Measurements from ENCODE around the gene GPS1.

Gene GPS1

DNA sequence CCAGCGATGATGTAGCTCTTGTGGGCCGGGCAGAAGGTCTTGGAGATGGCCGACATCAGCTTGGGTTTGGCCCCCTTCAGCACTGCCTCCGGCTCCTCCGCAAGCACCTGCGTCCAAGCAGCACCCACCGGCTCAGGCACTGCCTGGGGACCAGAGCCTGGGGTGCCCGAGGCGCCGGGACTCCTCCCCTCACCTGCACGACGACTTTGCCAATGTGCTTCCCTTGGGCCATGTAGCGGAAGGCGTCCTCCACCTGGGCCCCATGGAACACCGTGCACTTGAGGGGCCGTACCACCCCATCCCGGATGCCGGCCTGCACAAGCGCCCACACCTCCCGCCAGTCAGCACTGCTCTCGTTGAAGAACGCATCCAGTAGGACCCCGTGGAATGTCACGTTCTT lies 31.3 kb downstream of the GPS1 start:
- no peak overlapping the region for H3K27ac ChIP-seq (ENCODE audit: low read depth, low read length)
- H3K27me3 ChIP-seq (ENCODE audit: control insufficient read depth in 5 of 5, insufficient read depth in 4 of 5, low read length in 5 of 5), result no peaks in the 10 kb centered on the region
- no peak overlapping the region for H3K9ac ChIP-seq (ENCODE audit: low read length in 5 of 5)
- H3K9me3 ChIP-seq (ENCODE audit: control insufficient read depth in 5 of 5, low read length in 5 of 5), result no peaks in the 10 kb centered on the region
- H3K4me1 ChIP-seq (ENCODE audit: control insufficient read depth in 5 of 5, insufficient read depth in 5 of 5, low read length in 5 of 5), result peaks cover 0 to 41% (median 7%) of the 10 kb centered on the region in 5 donors
- peaks cover 0 to 94% (median 88%) of the 10 kb centered on the region in 5 donors for H3K36me3 ChIP-seq (ENCODE audit: control insufficient read depth in 5 of 5, insufficient read depth in 5 of 5, low read length in 5 of 5)
- H3K4me3 ChIP-seq (ENCODE audit: low read depth in 1 of 5, low read length in 5 of 5), result no peak overlapping the region

DNA sequence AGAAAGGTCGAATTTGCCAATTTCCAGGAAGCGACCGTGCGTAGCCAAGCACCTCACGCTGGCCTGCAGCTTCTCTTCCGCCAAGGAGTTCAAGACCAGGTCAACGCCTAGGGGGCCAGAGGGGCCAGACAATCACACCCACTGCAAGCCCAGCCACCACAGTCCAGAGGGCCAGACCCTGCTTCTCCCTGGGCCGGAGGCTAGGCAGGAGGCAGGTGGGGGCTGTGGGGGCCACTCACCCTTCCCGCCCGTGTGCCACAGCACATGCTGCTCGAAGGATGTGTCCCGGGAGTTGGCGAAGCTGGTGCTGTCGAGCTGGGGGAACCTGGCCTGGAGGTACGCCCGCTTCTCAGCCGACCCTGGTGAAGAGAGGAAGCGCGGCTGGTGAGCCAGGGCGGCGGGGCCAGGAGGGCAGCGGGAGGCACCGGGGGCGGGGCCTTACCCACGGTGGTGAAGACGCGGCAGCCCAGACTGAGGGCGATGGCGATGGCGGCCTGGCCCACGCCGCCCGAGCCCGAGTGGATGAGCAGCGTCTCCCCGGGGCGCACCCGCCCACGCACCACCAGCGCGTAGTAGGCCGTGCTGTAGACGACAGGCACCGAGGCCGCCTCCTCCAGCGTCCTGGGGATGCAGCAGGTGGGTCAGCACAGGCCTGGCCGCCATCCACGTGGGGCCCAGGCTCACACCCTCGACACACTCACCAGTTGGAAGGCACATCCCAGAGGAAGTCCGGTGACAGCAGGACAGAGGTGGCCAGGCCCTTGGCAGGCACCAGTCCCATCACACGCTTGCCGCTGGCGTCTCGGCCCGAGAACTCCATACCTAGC lies 32.0 kb downstream of the GPS1 start:
- Histone ChIP-seq H3K27me3 (ENCODE audit: control insufficient read depth in 5 of 5, insufficient read depth in 4 of 5, low read length in 5 of 5) (no peaks in the 10 kb centered on the region), H3K9ac (ENCODE audit: low read length in 5 of 5) (no peak overlapping the region), H3K4me3 (ENCODE audit: low read depth in 1 of 5, low read length in 5 of 5) (no peak overlapping the region), H3K27ac (ENCODE audit: low read depth, low read length) (no peak overlapping the region), H3K36me3 (ENCODE audit: control insufficient read depth in 5 of 5, insufficient read depth in 5 of 5, low read length in 5 of 5) (peaks cover 0 to 98% (median 96%) of the 10 kb centered on the region in 5 donors), H3K4me1 (ENCODE audit: control insufficient read depth in 5 of 5, insufficient read depth in 5 of 5, low read length in 5 of 5) (peaks cover 0 to 48% (median 0%) of the 10 kb centered on the region in 5 donors), H3K9me3 (ENCODE audit: control insufficient read depth in 5 of 5, low read length in 5 of 5) (no peaks in the 10 kb centered on the region)

DNA sequence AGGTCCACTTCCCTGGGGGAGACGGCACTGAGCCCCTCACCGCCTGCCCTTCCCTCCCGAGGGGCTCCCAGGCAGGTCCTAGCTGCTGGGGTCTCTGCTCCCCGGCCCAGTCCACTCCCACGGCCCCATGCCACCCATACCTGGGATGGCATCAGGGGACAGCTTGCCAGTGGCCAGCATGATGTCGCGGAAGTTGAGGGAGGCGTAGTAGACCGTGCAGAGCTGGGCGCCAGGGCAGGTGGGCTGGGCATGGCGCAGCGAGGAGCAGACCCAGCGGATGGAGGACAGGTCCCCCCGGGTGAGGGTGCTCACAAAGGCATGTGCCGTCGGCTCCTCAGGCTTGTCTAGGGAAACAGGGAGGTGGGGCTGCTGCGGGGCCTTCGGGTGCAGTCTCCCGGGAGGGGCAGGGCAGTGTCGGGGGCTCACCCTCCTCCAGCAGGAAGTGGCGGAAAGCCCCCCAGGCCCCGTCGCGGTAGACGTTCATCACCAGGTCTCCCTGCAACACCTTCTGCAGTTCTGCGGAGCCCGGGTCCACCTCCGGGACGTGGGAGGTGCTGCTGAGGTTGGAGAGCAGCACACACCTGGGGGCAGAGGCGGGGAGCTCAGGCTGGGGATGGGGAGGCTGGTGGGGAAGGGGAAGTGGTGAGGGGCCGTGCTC lies 32.8 kb downstream of the GPS1 start:
- Histone ChIP-seq H3K4me3 (ENCODE audit: low read depth in 1 of 5, low read length in 5 of 5) (no peak overlapping the region), H3K36me3 (ENCODE audit: control insufficient read depth in 5 of 5, insufficient read depth in 5 of 5, low read length in 5 of 5) (peaks cover 0 to 100% (median 98%) of the 10 kb centered on the region in 5 donors), H3K9ac (ENCODE audit: low read length in 5 of 5) (no peak overlapping the region), H3K4me1 (ENCODE audit: control insufficient read depth in 5 of 5, insufficient read depth in 5 of 5, low read length in 5 of 5) (peaks cover 0 to 56% (median 0%) of the 10 kb centered on the region in 5 donors), H3K27me3 (ENCODE audit: control insufficient read depth in 5 of 5, insufficient read depth in 4 of 5, low read length in 5 of 5) (no peaks in the 10 kb centered on the region), H3K27ac (ENCODE audit: low read depth, low read length) (no peak overlapping the region), H3K9me3 (ENCODE audit: control insufficient read depth in 5 of 5, low read length in 5 of 5) (no peaks in the 10 kb centered on the region)

DNA sequence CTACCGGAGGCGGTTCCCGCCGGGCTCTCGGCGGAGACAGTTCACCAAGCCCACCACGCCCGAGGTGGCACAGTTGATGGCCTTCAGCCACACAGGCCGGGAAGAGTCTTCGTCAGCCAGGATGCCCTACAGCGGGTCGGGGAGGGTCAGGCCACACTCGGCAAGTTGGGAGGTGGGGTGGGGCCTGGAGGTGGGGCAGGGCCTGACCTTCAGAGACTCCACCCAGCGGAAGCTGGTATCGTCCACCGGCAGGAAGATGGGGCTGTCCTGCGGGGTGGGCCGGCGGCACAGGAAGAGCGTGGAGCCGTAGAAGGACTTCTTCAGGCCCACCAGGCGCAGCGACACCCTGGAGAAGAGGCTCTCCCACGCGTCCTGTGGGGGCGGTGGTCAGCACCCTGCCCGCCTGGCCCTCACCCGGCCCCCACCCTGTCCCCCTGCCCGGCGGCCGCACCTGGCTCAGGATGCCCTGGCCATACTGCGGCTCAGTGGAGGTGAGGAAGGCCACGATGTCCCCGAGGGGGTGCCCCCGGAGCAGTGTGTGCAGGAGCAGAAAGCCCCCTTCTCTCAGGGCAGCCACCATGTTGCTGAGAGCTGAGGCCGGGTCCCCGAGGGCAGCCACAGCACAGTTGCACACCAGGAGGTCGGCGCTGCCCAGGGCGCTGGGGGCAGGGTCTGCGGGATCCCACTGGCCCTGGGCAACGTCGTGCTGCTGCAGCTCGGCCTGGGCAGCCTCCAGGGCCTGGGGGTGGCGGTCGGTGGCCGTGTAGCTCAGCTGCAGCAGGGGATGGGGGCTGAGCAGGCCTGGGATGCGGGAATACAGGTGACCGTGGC lies 33.5 kb downstream of the GPS1 start:
- Histone ChIP-seq H3K27me3 (ENCODE audit: control insufficient read depth in 5 of 5, insufficient read depth in 4 of 5, low read length in 5 of 5) (no peaks in the 10 kb centered on the region), H3K4me3 (ENCODE audit: low read depth in 1 of 5, low read length in 5 of 5) (no peak overlapping the region), H3K36me3 (ENCODE audit: control insufficient read depth in 5 of 5, insufficient read depth in 5 of 5, low read length in 5 of 5) (peaks cover 0 to 100% (median 99%) of the 10 kb centered on the region in 5 donors), H3K27ac (ENCODE audit: low read depth, low read length) (no peak overlapping the region), H3K4me1 (ENCODE audit: control insufficient read depth in 5 of 5, insufficient read depth in 5 of 5, low read length in 5 of 5) (peaks cover 0 to 63% (median 0%) of the 10 kb centered on the region in 5 donors), H3K9ac (ENCODE audit: low read length in 5 of 5) (no peak overlapping the region), H3K9me3 (ENCODE audit: control insufficient read depth in 5 of 5, low read length in 5 of 5) (no peaks in the 10 kb centered on the region)

DNA sequence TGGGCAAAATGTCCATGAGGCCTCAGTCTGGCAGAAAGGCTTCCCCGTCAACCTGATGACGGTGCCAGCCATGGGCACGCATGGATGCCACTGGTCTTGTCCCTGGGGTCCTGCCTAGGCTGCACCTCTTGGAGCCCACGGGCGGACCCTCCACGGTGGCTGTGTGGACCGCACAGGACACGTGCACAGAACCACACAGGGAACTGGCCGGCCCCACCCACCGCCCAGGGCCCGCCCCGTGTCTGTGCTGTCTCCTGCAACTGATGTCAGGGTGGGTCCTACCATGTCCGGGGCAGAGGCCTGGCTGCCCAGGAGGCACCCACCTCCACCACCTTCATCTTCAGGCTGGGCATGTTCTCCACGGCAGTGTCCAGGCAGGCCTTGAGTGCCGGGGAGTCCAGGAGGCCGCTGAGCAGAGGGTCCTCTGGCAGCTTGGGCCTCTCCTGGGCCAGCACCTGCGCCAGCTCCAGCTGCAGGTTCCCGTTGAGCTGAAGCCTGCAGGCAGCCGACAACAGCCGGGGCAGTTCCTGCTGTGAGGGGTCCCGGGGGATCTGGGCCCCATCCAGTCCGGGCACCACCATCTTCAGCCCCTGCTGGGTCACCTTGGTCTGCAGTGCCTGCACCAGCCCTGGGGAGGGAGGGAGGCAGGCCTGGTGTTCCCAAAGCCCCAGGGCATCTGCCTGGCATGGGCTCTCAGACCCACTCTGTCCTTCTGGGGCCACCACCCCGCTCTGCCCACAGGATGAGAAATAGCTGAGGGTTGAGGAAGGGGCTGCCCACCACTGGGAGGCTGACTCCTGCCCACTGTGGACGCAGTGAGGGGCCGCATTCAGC lies 34.5 kb downstream of the GPS1 start:
- Histone ChIP-seq H3K9ac (ENCODE audit: low read length in 5 of 5) (no peak overlapping the region), H3K36me3 (ENCODE audit: control insufficient read depth in 5 of 5, insufficient read depth in 5 of 5, low read length in 5 of 5) (peaks cover 0 to 99% (median 97%) of the 10 kb centered on the region in 5 donors), H3K27me3 (ENCODE audit: control insufficient read depth in 5 of 5, insufficient read depth in 4 of 5, low read length in 5 of 5) (no peaks in the 10 kb centered on the region), H3K27ac (ENCODE audit: low read depth, low read length) (no peak overlapping the region), H3K9me3 (ENCODE audit: control insufficient read depth in 5 of 5, low read length in 5 of 5) (no peaks in the 10 kb centered on the region), H3K4me3 (ENCODE audit: low read depth in 1 of 5, low read length in 5 of 5) (no peak overlapping the region), H3K4me1 (ENCODE audit: control insufficient read depth in 5 of 5, insufficient read depth in 5 of 5, low read length in 5 of 5) (peaks cover 0 to 72% (median 0%) of the 10 kb centered on the region in 5 donors)

DNA sequence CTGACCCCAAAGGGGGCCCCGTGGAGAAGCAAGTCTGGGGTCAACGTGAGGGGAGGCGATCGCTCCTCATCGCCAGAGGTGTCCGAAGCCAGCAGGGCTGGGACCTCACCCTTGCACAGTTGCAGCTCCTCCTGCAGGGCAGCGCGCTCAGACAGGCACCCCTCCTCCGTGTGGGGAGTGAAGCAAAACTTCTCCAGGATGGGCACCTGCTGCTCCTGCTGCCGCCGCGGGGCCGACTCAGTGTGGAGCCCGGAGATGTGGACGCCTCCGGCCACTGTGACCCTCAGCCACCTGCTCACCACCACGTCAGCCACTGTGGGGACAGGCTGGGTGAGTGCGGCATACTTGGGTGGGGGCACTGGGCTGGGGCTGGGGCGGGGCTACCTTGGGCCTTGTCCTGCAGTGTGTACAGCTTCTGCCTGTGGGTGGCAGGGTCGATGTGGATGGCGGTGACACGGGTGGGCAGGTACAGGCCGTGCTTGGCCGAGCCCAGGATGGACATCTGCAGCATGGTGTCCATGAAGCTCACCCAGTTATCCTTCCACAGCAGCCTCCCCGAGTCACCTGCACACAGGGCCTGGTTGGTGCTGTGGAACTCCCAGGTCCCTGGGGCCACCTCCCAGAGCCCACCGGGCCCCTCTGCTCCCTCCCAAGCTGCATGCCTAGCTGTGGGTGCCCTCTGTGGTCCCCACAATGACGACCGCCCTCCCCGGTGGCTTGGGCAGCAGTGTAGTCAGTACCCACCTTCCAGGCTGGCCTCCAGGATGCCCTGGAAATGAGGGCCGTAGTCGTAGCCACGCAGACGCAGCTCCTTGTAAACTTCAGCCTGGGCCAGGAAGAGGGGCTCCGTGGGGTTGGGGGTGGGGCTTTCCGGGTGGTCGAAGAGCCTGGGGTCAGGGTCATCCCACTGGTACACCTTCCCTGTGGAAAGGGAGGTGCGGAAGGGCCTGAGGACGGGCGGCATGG lies 35.5 kb downstream of the GPS1 start:
- no peak overlapping the region for H3K4me3 ChIP-seq (ENCODE audit: low read depth in 1 of 5, low read length in 5 of 5)
- no peaks in the 10 kb centered on the region for H3K27me3 ChIP-seq (ENCODE audit: control insufficient read depth in 5 of 5, insufficient read depth in 4 of 5, low read length in 5 of 5)
- H3K27ac ChIP-seq (ENCODE audit: low read depth, low read length), result no peak overlapping the region
- peaks cover 0 to 79% (median 0%) of the 10 kb centered on the region in 5 donors for H3K4me1 ChIP-seq (ENCODE audit: control insufficient read depth in 5 of 5, insufficient read depth in 5 of 5, low read length in 5 of 5)
- no peaks in the 10 kb centered on the region for H3K9me3 ChIP-seq (ENCODE audit: control insufficient read depth in 5 of 5, low read length in 5 of 5)
- no peak overlapping the region for H3K9ac ChIP-seq (ENCODE audit: low read length in 5 of 5)
- H3K36me3 ChIP-seq (ENCODE audit: control insufficient read depth in 5 of 5, insufficient read depth in 5 of 5, low read length in 5 of 5), result peaks cover 0 to 99% (median 98%) of the 10 kb centered on the region in 5 donors

DNA sequence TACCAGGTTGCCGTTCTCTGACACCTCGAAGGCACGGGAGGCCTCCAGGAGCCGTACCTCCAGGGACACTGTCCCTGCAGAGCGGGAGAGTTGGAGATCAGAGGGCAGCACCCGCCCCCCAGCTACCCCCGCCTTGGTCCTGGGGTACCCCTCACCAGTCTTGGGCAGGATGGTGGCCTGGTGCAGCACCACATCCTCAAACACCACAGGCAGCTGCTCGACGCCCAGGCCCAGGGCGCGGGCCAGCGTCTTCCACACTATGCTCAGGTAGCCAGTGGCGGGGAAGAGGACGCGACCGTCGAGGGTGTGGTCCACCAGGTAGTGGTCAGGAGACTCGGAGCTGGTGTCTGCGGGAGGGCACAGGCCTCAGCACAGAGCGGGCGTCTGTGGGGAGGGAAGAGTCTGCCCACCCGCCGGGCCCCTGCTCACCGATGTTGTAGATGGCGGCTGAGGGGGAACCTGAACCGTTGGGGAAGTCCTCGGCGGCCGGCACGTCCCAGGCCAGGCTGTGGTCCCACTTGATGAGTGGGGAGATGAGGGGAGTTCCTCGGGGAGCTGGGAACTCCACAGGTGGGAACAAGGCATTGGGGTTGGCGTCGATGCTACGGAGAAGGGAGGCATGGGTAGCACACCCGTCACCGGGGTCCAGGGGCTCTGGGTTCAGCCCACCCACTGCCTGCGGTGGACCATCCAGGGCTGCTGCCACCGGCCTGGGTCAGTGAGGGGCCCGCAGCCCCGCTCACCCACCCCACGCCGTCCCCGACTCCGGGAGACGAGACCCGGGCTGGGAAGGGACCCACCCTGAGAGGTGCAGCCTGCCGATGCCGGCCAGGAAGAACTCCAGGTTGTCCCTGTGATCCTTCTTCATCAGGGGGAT lies 36.5 kb downstream of the GPS1 start:
- H3K4me1 ChIP-seq (ENCODE audit: control insufficient read depth in 5 of 5, insufficient read depth in 5 of 5, low read length in 5 of 5), result peaks cover 0 to 88% (median 2%) of the 10 kb centered on the region in 5 donors
- H3K36me3 ChIP-seq (ENCODE audit: control insufficient read depth in 5 of 5, insufficient read depth in 5 of 5, low read length in 5 of 5), result peaks cover 0 to 99% (median 94%) of the 10 kb centered on the region in 5 donors
- no peak overlapping the region for H3K4me3 ChIP-seq (ENCODE audit: low read depth in 1 of 5, low read length in 5 of 5)
- no peak overlapping the region for H3K27ac ChIP-seq (ENCODE audit: low read depth, low read length)
- H3K9me3 ChIP-seq (ENCODE audit: control insufficient read depth in 5 of 5, low read length in 5 of 5), result no peaks in the 10 kb centered on the region
- H3K27me3 ChIP-seq (ENCODE audit: control insufficient read depth in 5 of 5, insufficient read depth in 4 of 5, low read length in 5 of 5), result no peaks in the 10 kb centered on the region
- no peak overlapping the region for H3K9ac ChIP-seq (ENCODE audit: low read length in 5 of 5)

Measured in subcutaneous abdominal adipose tissue (tissue), 5 donors.